ENCODE measurements around the gene CACNA2D3. TPM values are rescaled to one million over a fixed set of nuclear protein-coding genes. Genes with fewer than 3 reads are reported as not detected.

The CACNA2D3 gene
- total and polyA plus RNA-seq, 4 donors: 0.72 to 2.4 (median 1.5) TPM

GRCh38 chr3:54374214-54374852, 252.0 kb downstream of the CACNA2D3 start:
- Histone ChIP-seq H3K27ac (ENCODE audit: low read depth in 1 of 2, low read length in 2 of 2) (no peak overlapping the region), H3K4me3 (ENCODE audit: low read length in 2 of 2) (no peak overlapping the region), H3K4me1 (ENCODE audit: control insufficient read depth in 1 of 2, insufficient read depth in 2 of 2, low read length in 2 of 2) (no peaks in the 10 kb centered on the region), H3K9me3 (ENCODE audit: control insufficient read depth, low read length) (no peaks in the 10 kb centered on the region), H3K36me3 (ENCODE audit: control insufficient read depth in 1 of 2, insufficient read depth in 2 of 2, low read length in 1 of 2) (no peaks in the 10 kb centered on the region), H3K27me3 (ENCODE audit: control insufficient read depth in 1 of 2, insufficient read depth in 2 of 2, low read length in 1 of 2) (no peaks in the 10 kb centered on the region)
- WGBS, 2 donors: 85 to 90% methylated on average over 8 of the region's 8 CpGs
- ATAC-seq (ENCODE audit: low FRiP score) (no peak), DNase-seq (no peak)
- intact Hi-C loops (cut with DNase I): loop anchor here in 1 of 2 donors (2.0 kb wide), 1 partner anchor 228 kb away; no protein-coding TSS in a partner anchor

GRCh38 chr3:54376142-54376807, 253.9 kb downstream of the CACNA2D3 start:
- ATAC-seq (ENCODE audit: low FRiP score): no peak

GRCh38 chr3:54376939-54377578, 254.7 kb downstream of the CACNA2D3 start:
- intact Hi-C loops (cut with DNase I): loop anchor here in 1 of 2 donors (5.0 kb wide), 1 partner anchor 440 kb away; no protein-coding TSS in a partner anchor
- Histone ChIP-seq H3K9me3 (ENCODE audit: control insufficient read depth, low read length) (no peaks in the 10 kb centered on the region), H3K27ac (ENCODE audit: low read depth in 1 of 2, low read length in 2 of 2) (no peak overlapping the region), H3K4me3 (ENCODE audit: low read length in 2 of 2) (no peak overlapping the region), H3K4me1 (ENCODE audit: control insufficient read depth in 1 of 2, insufficient read depth in 2 of 2, low read length in 2 of 2) (no peaks in the 10 kb centered on the region), H3K27me3 (ENCODE audit: control insufficient read depth in 1 of 2, insufficient read depth in 2 of 2, low read length in 1 of 2) (no peaks in the 10 kb centered on the region), H3K36me3 (ENCODE audit: control insufficient read depth in 1 of 2, insufficient read depth in 2 of 2, low read length in 1 of 2) (no peaks in the 10 kb centered on the region)
- DNase-seq: no peak
- no peak for ATAC-seq (ENCODE audit: low FRiP score)
- 50 to 56% methylated on average over 4 of the region's 4 CpGs for WGBS, 2 donors

More at GRCh38 chr3:54376142-54376807, 253.9 kb downstream of the CACNA2D3 start:
- no peaks in the 10 kb centered on the region for H3K27me3 ChIP-seq (ENCODE audit: control insufficient read depth in 1 of 2, insufficient read depth in 2 of 2, low read length in 1 of 2)
- H3K9me3 ChIP-seq (ENCODE audit: control insufficient read depth, low read length): no peaks in the 10 kb centered on the region
- H3K36me3 ChIP-seq (ENCODE audit: control insufficient read depth in 1 of 2, insufficient read depth in 2 of 2, low read length in 1 of 2): no peaks in the 10 kb centered on the region
- DNase-seq: no peak
- intact Hi-C loops (cut with DNase I): loop anchor here in 1 of 2 donors (5.0 kb wide), 1 partner anchor 439 kb away; no protein-coding TSS in a partner anchor
- no peak overlapping the region for H3K27ac ChIP-seq (ENCODE audit: low read depth in 1 of 2, low read length in 2 of 2)
- H3K4me3 ChIP-seq (ENCODE audit: low read length in 2 of 2): no peak overlapping the region
- whole genome bisulfite sequencing, 2 donors: 83 to 84% methylated on average over 6 of the region's 6 CpGs
- H3K4me1 ChIP-seq (ENCODE audit: control insufficient read depth in 1 of 2, insufficient read depth in 2 of 2, low read length in 2 of 2): no peaks in the 10 kb centered on the region

- H3K27ac ChIP-seq (ENCODE audit: low read depth in 1 of 2, low read length in 2 of 2): no peak overlapping the region
- no peaks in the 10 kb centered on the region for H3K4me1 ChIP-seq (ENCODE audit: control insufficient read depth in 1 of 2, insufficient read depth in 2 of 2, low read length in 2 of 2)
- H3K36me3 ChIP-seq (ENCODE audit: control insufficient read depth in 1 of 2, insufficient read depth in 2 of 2, low read length in 1 of 2): no peaks in the 10 kb centered on the region
- WGBS, 2 donors: 96 to 98% methylated on average over 5 of the region's 5 CpGs
- H3K27me3 ChIP-seq (ENCODE audit: control insufficient read depth in 1 of 2, insufficient read depth in 2 of 2, low read length in 1 of 2): no peaks in the 10 kb centered on the region
- DNase-seq (no peak), ATAC-seq (ENCODE audit: low FRiP score) (no peak)
- H3K9me3 ChIP-seq (ENCODE audit: control insufficient read depth, low read length): no peaks in the 10 kb centered on the region
- no peak overlapping the region for H3K4me3 ChIP-seq (ENCODE audit: low read length in 2 of 2)
- intact Hi-C loops (cut with DNase I): loop anchor here in 1 of 2 donors (5.0 kb wide), 1 partner anchor 441 kb away; no protein-coding TSS in a partner anchor
These were observed 255.8 kb downstream of the CACNA2D3 start for GRCh38 chr3:54378184-54378583.

GRCh38 chr3:54384279-54384678, 261.9 kb downstream of the CACNA2D3 start:
- ATAC-seq (ENCODE audit: low FRiP score): no peak
- intact Hi-C loops (cut with DNase I): no loop called here
- H3K27ac ChIP-seq (ENCODE audit: low read depth in 1 of 2, low read length in 2 of 2): no peak overlapping the region

GRCh38 chr3:54390582-54390981, 268.2 kb downstream of the CACNA2D3 start:
- DNase-seq (no peak), ATAC-seq (ENCODE audit: low FRiP score) (no peak)
- H3K4me1 ChIP-seq (ENCODE audit: control insufficient read depth in 1 of 2, insufficient read depth in 2 of 2, low read length in 2 of 2): no peaks in the 10 kb centered on the region
- intact Hi-C loops (cut with DNase I): no loop called here
- H3K27me3 ChIP-seq (ENCODE audit: control insufficient read depth in 1 of 2, insufficient read depth in 2 of 2, low read length in 1 of 2): no peaks in the 10 kb centered on the region
- H3K27ac ChIP-seq (ENCODE audit: low read depth in 1 of 2, low read length in 2 of 2): no peak overlapping the region
- H3K9me3 ChIP-seq (ENCODE audit: control insufficient read depth, low read length): no peaks in the 10 kb centered on the region
- WGBS, 2 donors: 64 to 65% methylated on average over 2 of the region's 2 CpGs
- H3K4me3 ChIP-seq (ENCODE audit: low read length in 2 of 2): no peak overlapping the region
- H3K36me3 ChIP-seq (ENCODE audit: control insufficient read depth in 1 of 2, insufficient read depth in 2 of 2, low read length in 1 of 2): no peaks in the 10 kb centered on the region

More at GRCh38 chr3:54384279-54384678, 261.9 kb downstream of the CACNA2D3 start:
- H3K9me3 ChIP-seq (ENCODE audit: control insufficient read depth, low read length): no peaks in the 10 kb centered on the region
- no peaks in the 10 kb centered on the region for H3K4me1 ChIP-seq (ENCODE audit: control insufficient read depth in 1 of 2, insufficient read depth in 2 of 2, low read length in 2 of 2)
- no peak overlapping the region for H3K4me3 ChIP-seq (ENCODE audit: low read length in 2 of 2)
- 86 to 89% methylated on average over 1 of the region's 1 CpG for WGBS, 2 donors
- no peak for DNase-seq
- no peaks in the 10 kb centered on the region for H3K36me3 ChIP-seq (ENCODE audit: control insufficient read depth in 1 of 2, insufficient read depth in 2 of 2, low read length in 1 of 2)
- H3K27me3 ChIP-seq (ENCODE audit: control insufficient read depth in 1 of 2, insufficient read depth in 2 of 2, low read length in 1 of 2): no peaks in the 10 kb centered on the region

GRCh38 chr3:54393150-54393549, 270.8 kb downstream of the CACNA2D3 start:
- Histone ChIP-seq H3K4me1 (ENCODE audit: control insufficient read depth in 1 of 2, insufficient read depth in 2 of 2, low read length in 2 of 2) (no peaks in the 10 kb centered on the region), H3K36me3 (ENCODE audit: control insufficient read depth in 1 of 2, insufficient read depth in 2 of 2, low read length in 1 of 2) (no peaks in the 10 kb centered on the region), H3K27me3 (ENCODE audit: control insufficient read depth in 1 of 2, insufficient read depth in 2 of 2, low read length in 1 of 2) (no peaks in the 10 kb centered on the region), H3K9me3 (ENCODE audit: control insufficient read depth, low read length) (no peaks in the 10 kb centered on the region), H3K4me3 (ENCODE audit: low read length in 2 of 2) (no peak overlapping the region), H3K27ac (ENCODE audit: low read depth in 1 of 2, low read length in 2 of 2) (no peak overlapping the region)
- DNase-seq (no peak), ATAC-seq (ENCODE audit: low FRiP score) (no peak)
- WGBS, 2 donors: 83 to 85% methylated on average over 7 of the region's 7 CpGs
- intact Hi-C loops (cut with DNase I): no loop called here

- Histone ChIP-seq H3K4me3 (ENCODE audit: low read length in 2 of 2) (no peak overlapping the region), H3K9me3 (ENCODE audit: control insufficient read depth, low read length) (no peaks in the 10 kb centered on the region), H3K27me3 (ENCODE audit: control insufficient read depth in 1 of 2, insufficient read depth in 2 of 2, low read length in 1 of 2) (no peaks in the 10 kb centered on the region), H3K27ac (ENCODE audit: low read depth in 1 of 2, low read length in 2 of 2) (no peak overlapping the region), H3K4me1 (ENCODE audit: control insufficient read depth in 1 of 2, insufficient read depth in 2 of 2, low read length in 2 of 2) (no peaks in the 10 kb centered on the region), H3K36me3 (ENCODE audit: control insufficient read depth in 1 of 2, insufficient read depth in 2 of 2, low read length in 1 of 2) (no peaks in the 10 kb centered on the region)
- WGBS, 2 donors: 86 to 94% methylated on average over 2 of the region's 2 CpGs
- intact Hi-C loops (cut with DNase I): no loop called here
- no peak for DNase-seq
- ATAC-seq (ENCODE audit: low FRiP score): no peak
These were observed 286.0 kb downstream of the CACNA2D3 start for GRCh38 chr3:54408328-54408727.
